D721Med (cell line): ENCODE results near the gene DUS2.

Source experiments
- DNase-seq: peaks from one replicate; pipeline ENCODE4 v3.0.0; 2011; ENCODE audit warnings: low spot score; ENCODE audit not compliant: insufficient read length
- FAIRE-seq: peaks from 2 replicates; lab custom pipeline; 2011; peaks lifted over from hg19 to GRCh38; lab: Jason Lieb, UNC
- CTCF ChIP-seq: IDR thresholded peaks from 2 replicates; pipeline ENCODE4 v1.5.1; 2012; ENCODE audit warnings: mild to moderate bottlenecking, control low read depth; ENCODE audit not compliant: insufficient read depth; ENCODE audit errors: missing control alignments

DUS2 gene

GRCh38 chr16:68049449-68049848, 26.4 kb downstream of the DUS2 start:
- FAIRE-seq (no peak), DNase-seq (no peak)
- no peak for TF ChIP-seq CTCF

- no peak for TF ChIP-seq CTCF
- no peak for DNase-seq
- no peak for FAIRE-seq
Measured at GRCh38 chr16:68055395-68055794, 32.3 kb downstream of the DUS2 start.

GRCh38 chr16:68059804-68060203, 36.7 kb downstream of the DUS2 start:
- no peak for TF ChIP-seq CTCF
- no peak for FAIRE-seq

GRCh38 chr16:68061396-68061795, 38.3 kb downstream of the DUS2 start:
- DNase-seq (no peak), FAIRE-seq (no peak)
- no peak for TF ChIP-seq CTCF

More at GRCh38 chr16:68059804-68060203, 36.7 kb downstream of the DUS2 start:
- no peak for DNase-seq

GRCh38 chr16:68062910-68063393, 39.9 kb downstream of the DUS2 start:
- no peak for TF ChIP-seq CTCF
- FAIRE-seq (no peak), DNase-seq (no peak)

- no peak for DNase-seq
- TF ChIP-seq CTCF, result peak; percentile 72
- no peak for FAIRE-seq
Measured at GRCh38 chr16:68064791-68065365, 41.8 kb downstream of the DUS2 start.

GRCh38 chr16:68065716-68066305, 42.7 kb downstream of the DUS2 start:
- DNase-seq (no peak), FAIRE-seq (no peak)
- TF ChIP-seq CTCF, result no peak
